Caco-2 (cell line): ENCODE measurements around the gene DIS3L2. TPM values are rescaled to one million over a fixed set of nuclear protein-coding genes. Genes with fewer than 3 reads are reported as not detected.
"Not testable (repeated sequence)": the region's sequence is repeated elsewhere in the genome, so short reads cannot be mapped to it uniquely, and the experiment has no call there.

Experiments
- BruUV-seq: library from RNA; stranded (reverse); fragments of 400-500 nt; replicated peaks from 2 replicates; lab custom pipeline; 2021; lab: Mats Ljungman, UMichigan
- CTCF ChIA-PET: fragments of 300-600 bp; sonication (Branson Sonifier 250); formaldehyde crosslinking; loops from one replicate; lab custom pipeline; 2022; ENCODE audit warnings: antibody characterized with exemption; lab: Charles Lee
- POLR2A ChIA-PET: fragments of 300-600 bp; sonication (Branson Sonifier 250); formaldehyde crosslinking; loops from one replicate; lab custom pipeline; 2022; ENCODE audit warnings: antibody characterized with exemption; lab: Charles Lee
- DNase-seq, 2 experiments: peaks; one replicate each; pipeline versions ENCODE4 v3.0.0 to v3.0.0-alpha.2; 2020 to 2022
- H3K27me3 ChIP-seq: replicated peaks from 2 replicates; pipeline ENCODE4 v1.6.0; 2011; ENCODE audit warnings: low read length; ENCODE audit not compliant: control insufficient read depth, insufficient read depth
- H3K36me3 ChIP-seq: 2 replicates; pipeline ENCODE4 v1.5.1; 2011; ENCODE audit warnings: low read length; ENCODE audit not compliant: control insufficient read depth, insufficient read depth
- H3K4me1 ChIP-seq: fragments of 250-450 bp; sonication (Bioruptor Pico); 2 replicates; pipeline ENCODE4 v1.5.1; 2020; ENCODE audit warnings: mild to moderate bottlenecking
- H3K4me3 ChIP-seq: 2 replicates; pipeline ENCODE4 v1.5.1; 2011; ENCODE audit warnings: low read depth, mild to moderate bottlenecking, control low read depth, low read length
- H3K9me3 ChIP-seq: fragments of 250-450 bp; sonication (Bioruptor Pico); 2 replicates; pipeline ENCODE4 v1.5.1; 2020; ENCODE audit warnings: mild to moderate bottlenecking, moderate library complexity
- H3K27ac Mint-ChIP-seq: one replicate; pipeline ENCODE4 v1.8.0; 2022; ENCODE audit warnings: mixed read lengths; ENCODE audit not compliant: unreplicated experiment
- H3K27me3 Mint-ChIP-seq: one replicate; pipeline ENCODE4 v1.8.0; 2022; ENCODE audit warnings: mixed read lengths; ENCODE audit not compliant: insufficient read depth, unreplicated experiment
- H3K36me3 Mint-ChIP-seq: one replicate; pipeline ENCODE4 v1.8.0; 2022; ENCODE audit warnings: mild to moderate bottlenecking, mixed read lengths; ENCODE audit not compliant: insufficient read depth, unreplicated experiment
- H3K4me1 Mint-ChIP-seq: one replicate; pipeline ENCODE4 v1.8.0; 2022; ENCODE audit warnings: low read depth, mixed read lengths; ENCODE audit not compliant: unreplicated experiment
- H3K4me3 Mint-ChIP-seq: one replicate; pipeline ENCODE4 v1.8.0; 2022; ENCODE audit warnings: mild to moderate bottlenecking, moderate library complexity, mixed read lengths; ENCODE audit not compliant: unreplicated experiment
- H3K9me3 Mint-ChIP-seq: one replicate; pipeline ENCODE4 v1.8.0; 2022; ENCODE audit warnings: mixed read lengths; ENCODE audit not compliant: unreplicated experiment
- intact Hi-C: fragments of 100-400 bp; cut with micrococcal nuclease; formaldehyde crosslinking; loops from one replicate; pipeline ENCODE4 v1.10.0; 2022; ENCODE audit not compliant: unreplicated experiment
- total RNA-seq: library from RNA; stranded (reverse); gene quantifications from 2 replicates; pipeline ENCODE4 v1.2.3, GENCODE V29; 2022
- TF ChIP-seq, protein P1 (sequence below), 2 experiments: fragments of 200-600 bp in 1 of 2; IDR thresholded peaks; 1 replicate in 1 of 2; 2 replicates in 1 of 2; pipeline versions ENCODE4 v1.5.1 to v1.8.0; 2011 to 2022; ENCODE audit warnings: antibody characterized with exemption in 1 of 2, control low read depth in 1 of 2, inconsistent platforms in 1 of 2, low read depth in 1 of 2, low read length in 1 of 2, mild to moderate bottlenecking in 1 of 2, moderate library complexity in 1 of 2; ENCODE audit not compliant: insufficient read depth in 1 of 2, severe bottlenecking in 1 of 2, unreplicated experiment in 1 of 2

DIS3L2 gene
- total RNA-seq, 1 experiment from 2014 or later = 15.5 TPM

DNA sequence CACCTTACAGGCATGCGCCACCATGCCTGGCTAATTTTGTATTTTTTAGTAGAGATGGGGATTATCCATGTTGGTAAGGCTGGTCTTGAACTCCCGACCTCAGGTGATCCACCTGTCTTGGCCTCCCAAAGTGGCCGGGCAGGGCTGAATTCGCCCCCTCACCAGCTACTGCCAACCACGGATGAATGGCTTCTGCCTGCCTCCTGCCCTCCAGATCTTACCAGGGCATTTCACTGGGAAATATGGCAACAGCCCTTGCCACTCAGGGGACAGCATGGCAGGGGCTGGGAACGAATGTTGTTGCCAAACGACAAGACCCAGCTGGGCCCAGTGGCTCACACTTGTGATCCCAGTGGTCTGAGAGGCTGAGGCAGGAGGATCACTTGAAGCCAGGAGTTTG lies 415.2 kb downstream of the DIS3L2 start:
- H3K4me1 Mint-ChIP-seq = no peaks in the 10 kb centered on the region
- Histone ChIP-seq H3K4me1 (no peaks in the 10 kb centered on the region), H3K36me3 (no peaks in the 10 kb centered on the region), H3K27me3 (no peaks in the 10 kb centered on the region), H3K4me3 (no peak overlapping the region), H3K9me3 (no peaks in the 10 kb centered on the region)
- no peak overlapping the region for H3K27ac Mint-ChIP-seq
- DNase-seq = no peak
- ChIA-PET POLR2A (no interaction called here), CTCF (no interaction called here)
- no peaks in the 10 kb centered on the region for H3K27me3 Mint-ChIP-seq
- H3K36me3 Mint-ChIP-seq = no peaks in the 10 kb centered on the region
- no peak overlapping the region for H3K4me3 Mint-ChIP-seq
- TF ChIP-seq, protein P1, sequence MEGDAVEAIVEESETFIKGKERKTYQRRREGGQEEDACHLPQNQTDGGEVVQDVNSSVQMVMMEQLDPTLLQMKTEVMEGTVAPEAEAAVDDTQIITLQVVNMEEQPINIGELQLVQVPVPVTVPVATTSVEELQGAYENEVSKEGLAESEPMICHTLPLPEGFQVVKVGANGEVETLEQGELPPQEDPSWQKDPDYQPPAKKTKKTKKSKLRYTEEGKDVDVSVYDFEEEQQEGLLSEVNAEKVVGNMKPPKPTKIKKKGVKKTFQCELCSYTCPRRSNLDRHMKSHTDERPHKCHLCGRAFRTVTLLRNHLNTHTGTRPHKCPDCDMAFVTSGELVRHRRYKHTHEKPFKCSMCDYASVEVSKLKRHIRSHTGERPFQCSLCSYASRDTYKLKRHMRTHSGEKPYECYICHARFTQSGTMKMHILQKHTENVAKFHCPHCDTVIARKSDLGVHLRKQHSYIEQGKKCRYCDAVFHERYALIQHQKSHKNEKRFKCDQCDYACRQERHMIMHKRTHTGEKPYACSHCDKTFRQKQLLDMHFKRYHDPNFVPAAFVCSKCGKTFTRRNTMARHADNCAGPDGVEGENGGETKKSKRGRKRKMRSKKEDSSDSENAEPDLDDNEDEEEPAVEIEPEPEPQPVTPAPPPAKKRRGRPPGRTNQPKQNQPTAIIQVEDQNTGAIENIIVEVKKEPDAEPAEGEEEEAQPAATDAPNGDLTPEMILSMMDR (IDR thresholded peaks at IDR 0.05; ENCODE audit: insufficient read depth in 1 of 2, low read depth in 1 of 2, low read length in 1 of 2, severe bottlenecking in 1 of 2, unreplicated experiment in 1 of 2) = no peak
- intact Hi-C loops = no loop called here
- H3K9me3 Mint-ChIP-seq = no peaks in the 10 kb centered on the region
- BruUV-seq = no TSS peak

DNA sequence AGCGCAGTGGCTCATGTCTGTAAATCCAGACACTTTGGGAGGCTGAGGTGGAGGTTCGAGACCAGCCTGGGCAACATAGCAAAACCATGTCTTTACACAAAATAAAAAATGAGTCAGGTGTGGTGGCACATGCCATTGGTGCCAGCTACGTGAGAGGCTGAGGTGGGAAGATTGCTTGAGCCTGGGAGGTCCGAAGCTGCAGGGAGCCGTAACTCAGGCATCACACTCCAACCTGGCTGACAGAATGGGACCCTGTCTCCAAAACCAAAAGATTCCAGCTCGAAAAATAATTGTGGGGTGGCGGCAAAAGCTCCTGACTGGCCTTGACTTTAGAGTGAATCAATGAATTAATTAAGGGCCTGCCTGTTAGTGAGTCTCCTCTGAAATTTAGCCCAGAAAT lies 415.8 kb downstream of the DIS3L2 start:
- Histone ChIP-seq H3K4me1 (no peaks in the 10 kb centered on the region), H3K27me3 (no peaks in the 10 kb centered on the region), H3K36me3 (no peaks in the 10 kb centered on the region), H3K9me3 (no peaks in the 10 kb centered on the region), H3K4me3 (no peak overlapping the region)
- Mint-ChIP-seq H3K9me3 (no peaks in the 10 kb centered on the region), H3K4me1 (no peaks in the 10 kb centered on the region), H3K4me3 (no peak overlapping the region), H3K27me3 (no peaks in the 10 kb centered on the region), H3K27ac (no peak overlapping the region), H3K36me3 (no peaks in the 10 kb centered on the region)
- intact Hi-C loops = no loop called here
- TF ChIP-seq, protein P1 (IDR thresholded peaks at IDR 0.05; ENCODE audit: insufficient read depth in 1 of 2, low read depth in 1 of 2, low read length in 1 of 2, severe bottlenecking in 1 of 2, unreplicated experiment in 1 of 2) = no peak
- ChIA-PET CTCF (no interaction called here), POLR2A (no interaction called here)
- no peak for DNase-seq
- no TSS peak for BruUV-seq

DNA sequence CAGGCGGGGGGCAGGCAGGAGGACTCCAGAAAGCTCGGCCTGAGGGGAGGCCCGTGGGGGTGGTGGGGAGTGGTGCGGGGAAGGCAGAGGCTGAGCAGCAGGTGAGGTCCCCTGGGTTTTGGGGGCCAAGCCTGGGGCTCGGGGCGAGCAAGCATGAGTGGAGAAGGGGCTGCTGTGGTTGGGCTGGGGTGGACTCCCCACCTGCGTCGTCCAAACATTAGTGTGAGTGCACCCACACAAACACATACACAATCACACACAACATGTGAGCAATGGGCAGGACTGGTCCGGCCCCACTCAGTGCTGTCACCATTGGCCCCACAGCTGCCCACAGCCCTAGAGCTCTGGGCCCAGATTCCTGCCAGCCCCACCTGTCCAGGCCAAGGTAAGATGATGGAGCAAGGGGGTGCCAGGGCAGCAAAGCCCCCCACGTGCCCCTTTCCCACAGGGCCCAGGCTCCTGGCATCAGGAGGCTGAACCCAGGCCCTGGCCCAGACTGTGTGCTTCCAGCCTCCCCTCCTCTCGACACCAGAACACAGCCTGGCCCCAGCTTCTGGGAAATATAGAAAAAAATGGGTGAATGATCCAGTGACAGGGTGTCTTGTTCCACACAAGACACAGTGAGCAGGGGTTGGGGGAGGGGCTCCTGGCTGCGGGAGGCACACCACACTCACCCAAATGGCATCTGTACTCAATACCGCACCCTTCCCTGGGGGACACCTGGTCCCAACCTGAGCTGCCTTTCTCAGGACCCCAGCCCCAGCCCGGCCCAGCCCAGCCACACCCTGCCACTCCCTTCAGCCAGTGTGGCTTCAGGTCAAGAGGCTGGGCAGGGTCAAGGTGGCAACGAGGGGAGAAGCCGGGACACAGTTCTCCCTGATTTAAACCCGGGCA lies 416.6 kb downstream of the DIS3L2 start:
- Histone ChIP-seq H3K36me3 (no peaks in the 10 kb centered on the region), H3K9me3 (no peaks in the 10 kb centered on the region), H3K4me1 (no peaks in the 10 kb centered on the region), H3K4me3 (no peak overlapping the region), H3K27me3 (no peaks in the 10 kb centered on the region)
- BruUV-seq = no TSS peak
- DNase-seq = peak; percentile 34 to 73
- CTCF ChIA-PET = no interaction called here
- POLR2A ChIA-PET = no interaction called here
- TF ChIP-seq, protein P1 (IDR thresholded peaks at IDR 0.05; ENCODE audit: insufficient read depth in 1 of 2, low read depth in 1 of 2, low read length in 1 of 2, severe bottlenecking in 1 of 2, unreplicated experiment in 1 of 2) = no peak
- H3K27ac Mint-ChIP-seq = peak overlapping the region; percentile 16
- H3K27me3 Mint-ChIP-seq = no peaks in the 10 kb centered on the region
- H3K4me1 Mint-ChIP-seq = no peaks in the 10 kb centered on the region
- intact Hi-C loops = no loop called here
- no peaks in the 10 kb centered on the region for H3K36me3 Mint-ChIP-seq
- no peak overlapping the region for H3K4me3 Mint-ChIP-seq
- H3K9me3 Mint-ChIP-seq = no peaks in the 10 kb centered on the region

DNA sequence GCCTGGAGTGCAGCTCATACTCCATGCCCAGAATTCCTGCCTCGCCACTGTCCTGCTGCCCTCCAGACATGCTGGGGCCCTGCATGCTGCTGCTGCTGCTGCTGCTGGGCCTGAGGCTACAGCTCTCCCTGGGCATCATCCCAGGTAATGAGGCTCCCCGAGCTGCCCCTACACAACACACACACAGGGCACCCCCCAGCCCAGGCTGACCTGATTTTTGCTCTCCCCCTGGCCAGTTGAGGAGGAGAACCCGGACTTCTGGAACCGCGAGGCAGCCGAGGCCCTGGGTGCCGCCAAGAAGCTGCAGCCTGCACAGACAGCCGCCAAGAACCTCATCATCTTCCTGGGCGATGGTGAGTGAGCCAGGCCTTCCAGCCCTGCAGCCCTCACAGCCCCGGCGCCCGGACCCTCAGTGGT lies 417.2 kb downstream of the DIS3L2 start, which contains the start of gene ALPP:
Gene ALPP, plus strand, starts transcription at position 17 of the 417 bp plus-strand sequence. Its CDS starts 52 bp downstream, at position 69.
- H3K4me3 ChIP-seq, DNase-seq, H3K9me3 Mint-ChIP-seq, H3K4me1 Mint-ChIP-seq, H3K4me3 Mint-ChIP-seq, CTCF ChIA-PET, H3K9me3 ChIP-seq, H3K36me3 Mint-ChIP-seq, H3K36me3 ChIP-seq, intact Hi-C loops, BruUV-seq, H3K27me3 ChIP-seq, H3K27me3 Mint-ChIP-seq, POLR2A ChIA-PET, H3K4me1 ChIP-seq: not testable (repeated sequence)
- peak within 1 kb of the TSS; percentile 16 for H3K27ac Mint-ChIP-seq
